Hindlimb muscle (tissue), 1 donor: ENCODE results near the gene TECTB. TPM values are rescaled to one million over a fixed set of nuclear protein-coding genes. Genes with fewer than 3 reads are reported as not detected.

Experiments
- DNase-seq: peaks from one replicate; pipeline ENCODE4 v3.0.0-alpha.2; 2013
- polyA plus RNA-seq: library from polyadenylated mRNA; unstranded; fragments of 120-200 nt; gene quantifications from one replicate; pipeline ENCODE4 v1.2.1, GENCODE V29; 2013; ENCODE audit not compliant: insufficient read length

TECTB gene
- polyA plus RNA-seq, 1 donor, result not detected

GRCh38 chr10:112311481-112311880 is 28.3 kb downstream of the TECTB start:
- DNase-seq, result no peak

GRCh38 chr10:112313234-112313633 is 30.0 kb downstream of the TECTB start:
- no peak for DNase-seq

- DNase-seq, result no peak
Observed at GRCh38 chr10:112313911-112314310, 30.7 kb downstream of the TECTB start.

- peak; percentile 80 for DNase-seq
Observed at GRCh38 chr10:112314822-112315474, 31.7 kb downstream of the TECTB start.

- no peak for DNase-seq
Observed at GRCh38 chr10:112327678-112328077, 44.5 kb downstream of the TECTB start.

GRCh38 chr10:112330162-112330561 is 47.0 kb downstream of the TECTB start:
- DNase-seq, result no peak

- no peak for DNase-seq
Observed at GRCh38 chr10:112330607-112331160, 47.5 kb downstream of the TECTB start.

GRCh38 chr10:112332022-112332421 is 48.8 kb downstream of the TECTB start:
- no peak for DNase-seq

GRCh38 chr10:112332509-112333228 is 49.5 kb downstream of the TECTB start:
- DNase-seq, result no peak

- DNase-seq, result no peak
Observed at GRCh38 chr10:112333452-112333851, 50.3 kb downstream of the TECTB start.

GRCh38 chr10:112335111-112335867 is 52.1 kb downstream of the TECTB start:
- DNase-seq, result no peak

GRCh38 chr10:112335868-112336265 is 52.7 kb downstream of the TECTB start:
- DNase-seq, result no peak

GRCh38 chr10:112336556-112337201 is 53.5 kb downstream of the TECTB start:
- DNase-seq, result no peak

GRCh38 chr10:112338957-112339356 is 55.8 kb downstream of the TECTB start:
- no peak for DNase-seq

- no peak for DNase-seq
Observed at GRCh38 chr10:112340601-112341000, 57.4 kb downstream of the TECTB start.

GRCh38 chr10:112343056-112343806 is 60.0 kb downstream of the TECTB start:
- no peak for DNase-seq

- no peak for DNase-seq
Observed at GRCh38 chr10:112344261-112344660, 61.1 kb downstream of the TECTB start.

- DNase-seq, result no peak
Observed at GRCh38 chr10:112345202-112345601, 62.0 kb downstream of the TECTB start.

- DNase-seq, result no peak
Observed at GRCh38 chr10:112345743-112346142, 62.5 kb downstream of the TECTB start.

- no peak for DNase-seq
Observed at GRCh38 chr10:112346774-112347173, 63.6 kb downstream of the TECTB start.

GRCh38 chr10:112347709-112348671 is 64.8 kb downstream of the TECTB start:
- no peak for DNase-seq
